ENCODE measurements around the gene CTNNB1.

Gene CTNNB1

DNA sequence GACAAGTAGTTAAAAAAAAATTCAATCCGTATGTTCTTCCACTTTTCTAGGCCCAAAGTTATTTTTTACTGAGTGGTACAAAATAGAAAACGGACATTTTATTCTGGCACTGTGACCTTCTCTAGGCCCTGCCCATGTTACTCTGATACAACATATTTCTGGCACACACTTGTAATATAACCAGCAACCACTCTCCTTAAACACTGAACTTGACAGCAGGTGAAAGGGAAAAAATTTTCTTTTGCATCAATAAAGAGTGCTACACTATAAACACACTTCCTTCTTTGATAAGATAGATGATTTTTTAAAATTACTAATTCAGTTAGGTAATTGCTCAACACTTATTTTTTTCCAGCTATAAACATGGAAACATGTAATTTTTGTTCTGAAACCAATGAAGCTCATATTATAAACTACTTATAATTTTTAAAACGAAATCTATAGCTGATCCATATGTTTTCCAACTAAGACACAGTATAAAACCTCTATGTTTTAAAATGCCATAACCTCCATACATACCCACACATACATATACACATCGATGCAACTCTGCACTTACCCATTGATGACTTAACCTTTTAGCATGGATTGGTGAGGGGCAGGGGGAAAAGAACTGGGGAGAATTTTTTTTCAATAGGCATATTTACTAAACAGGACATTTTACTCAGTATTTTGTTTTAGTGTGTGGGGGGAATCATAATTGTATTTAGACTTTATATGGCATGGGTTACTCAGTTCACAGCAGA is 5.3 kb upstream of the CTNNB1 start:
- DNase-seq: no peak

DNA sequence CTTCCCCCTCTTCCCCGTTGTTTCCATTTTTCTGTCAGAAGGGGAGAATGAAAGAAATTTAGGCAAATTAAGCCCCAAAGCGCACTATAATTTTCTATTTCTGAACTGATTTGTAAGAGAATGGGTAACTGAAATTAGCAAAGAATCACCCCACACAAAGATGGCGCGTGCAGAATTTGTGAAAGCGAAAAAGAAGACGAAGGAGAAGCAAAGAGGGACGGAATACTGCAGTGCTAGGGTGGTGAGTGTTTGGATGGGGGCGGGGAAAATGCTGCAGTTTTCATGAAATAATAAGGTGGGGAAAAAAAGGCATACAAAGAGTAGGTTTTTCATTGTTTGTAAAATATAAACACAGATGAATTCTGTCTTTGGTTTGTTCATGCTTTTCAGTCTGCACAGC is 4.6 kb upstream of the CTNNB1 start:
- no peak for DNase-seq

DNA sequence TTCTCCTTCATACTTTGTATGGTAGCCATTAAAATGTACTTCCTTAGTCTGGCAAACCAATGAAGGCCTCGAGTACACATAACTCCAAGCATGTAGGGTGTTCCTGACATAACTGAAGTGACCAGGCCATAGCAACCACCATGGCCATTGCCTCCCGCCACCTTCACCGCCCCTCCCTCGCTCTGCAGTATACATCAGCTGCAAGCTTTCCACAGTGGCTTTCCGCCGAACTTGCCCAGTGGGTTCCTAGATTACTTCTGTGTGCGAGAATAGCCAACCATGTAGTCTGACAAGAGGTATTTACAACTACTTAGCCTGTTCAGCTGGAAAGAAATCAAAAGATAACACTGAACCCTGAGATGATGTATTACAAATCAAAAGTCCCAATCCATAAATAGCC is 3.4 kb upstream of the CTNNB1 start:
- no peak for DNase-seq

DNA sequence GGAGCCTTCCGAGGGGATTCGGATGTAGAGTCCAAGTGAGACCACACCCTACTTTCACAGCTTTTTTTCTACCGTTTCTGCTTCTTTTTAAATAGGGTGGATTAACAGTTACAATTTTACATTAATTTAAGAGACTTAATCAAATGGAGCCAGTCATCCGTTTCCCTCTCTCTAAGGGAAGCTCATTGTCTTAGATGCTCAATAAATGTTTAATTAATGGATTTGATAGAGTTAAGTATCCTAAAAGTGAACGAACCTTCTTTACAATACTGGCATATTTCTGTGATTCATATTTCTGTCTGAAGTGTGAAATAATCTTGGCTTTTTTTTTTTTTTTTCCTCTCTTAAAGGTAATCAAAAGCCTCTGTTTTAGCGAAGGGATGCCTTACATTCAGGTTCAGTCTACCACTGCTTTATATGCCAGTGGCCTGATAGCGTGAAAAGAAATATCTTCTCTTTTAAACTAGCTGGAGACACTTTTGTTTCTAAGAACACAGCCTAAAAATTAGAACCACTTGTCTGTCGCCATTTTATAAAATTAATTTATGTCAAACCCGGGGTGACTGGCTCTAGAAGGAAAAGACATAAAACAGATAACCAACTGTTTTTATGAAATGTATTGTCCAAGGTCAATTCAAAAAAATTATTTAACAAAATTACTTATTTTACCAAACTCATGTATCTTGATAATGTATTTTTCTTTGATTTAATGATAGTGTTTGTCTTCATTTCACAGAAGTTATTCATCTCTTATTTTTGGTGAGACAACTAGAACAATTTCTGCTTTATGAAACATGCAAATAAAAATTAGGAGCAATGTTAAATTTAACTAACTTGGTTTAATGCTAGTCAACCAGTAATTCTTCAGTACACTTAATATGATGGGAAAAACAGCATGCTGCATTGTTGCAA is 2.5 kb upstream of the CTNNB1 start:
- no peak for DNase-seq

DNA sequence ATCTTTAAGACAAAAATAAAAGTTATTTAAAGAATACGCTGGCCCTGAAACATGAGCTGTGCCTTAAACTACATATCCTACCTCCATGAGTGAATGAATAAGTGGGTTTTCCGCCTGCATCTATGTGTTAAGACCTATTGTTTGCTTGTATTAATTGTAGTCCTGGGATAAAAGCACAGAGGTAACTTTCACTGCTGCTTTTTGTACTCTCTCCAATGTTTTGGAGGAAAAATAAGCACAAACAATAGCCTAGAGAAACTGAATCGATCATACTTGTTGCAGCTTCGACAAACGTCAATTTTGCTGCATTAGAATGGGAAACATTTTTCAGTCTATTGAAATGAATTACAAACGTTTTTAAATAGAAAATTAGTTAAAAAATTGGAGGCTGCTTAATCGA is 1.3 kb upstream of the CTNNB1 start:
- DNase-seq: no peak

DNA sequence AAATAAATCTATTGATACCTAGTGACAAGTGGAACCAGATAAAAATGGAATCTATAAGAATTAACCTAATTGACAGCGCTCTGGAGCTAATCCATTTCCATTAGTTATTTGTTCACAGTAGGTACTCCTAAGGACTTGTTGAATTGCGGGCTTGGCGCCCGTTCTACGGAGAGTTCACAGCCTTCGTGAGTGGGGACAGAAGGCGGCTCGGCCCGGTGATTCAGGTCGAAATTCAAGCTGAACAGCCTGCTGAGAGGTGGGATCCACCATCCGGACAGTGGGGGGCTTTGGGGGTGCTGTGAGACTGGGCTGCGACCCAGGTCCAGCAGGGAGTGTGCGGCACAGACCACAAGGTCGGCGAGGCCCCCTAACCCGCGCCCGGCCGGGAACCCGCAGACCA is 779 bp upstream of the CTNNB1 start:
- peak; percentile 8 for DNase-seq

DNA sequence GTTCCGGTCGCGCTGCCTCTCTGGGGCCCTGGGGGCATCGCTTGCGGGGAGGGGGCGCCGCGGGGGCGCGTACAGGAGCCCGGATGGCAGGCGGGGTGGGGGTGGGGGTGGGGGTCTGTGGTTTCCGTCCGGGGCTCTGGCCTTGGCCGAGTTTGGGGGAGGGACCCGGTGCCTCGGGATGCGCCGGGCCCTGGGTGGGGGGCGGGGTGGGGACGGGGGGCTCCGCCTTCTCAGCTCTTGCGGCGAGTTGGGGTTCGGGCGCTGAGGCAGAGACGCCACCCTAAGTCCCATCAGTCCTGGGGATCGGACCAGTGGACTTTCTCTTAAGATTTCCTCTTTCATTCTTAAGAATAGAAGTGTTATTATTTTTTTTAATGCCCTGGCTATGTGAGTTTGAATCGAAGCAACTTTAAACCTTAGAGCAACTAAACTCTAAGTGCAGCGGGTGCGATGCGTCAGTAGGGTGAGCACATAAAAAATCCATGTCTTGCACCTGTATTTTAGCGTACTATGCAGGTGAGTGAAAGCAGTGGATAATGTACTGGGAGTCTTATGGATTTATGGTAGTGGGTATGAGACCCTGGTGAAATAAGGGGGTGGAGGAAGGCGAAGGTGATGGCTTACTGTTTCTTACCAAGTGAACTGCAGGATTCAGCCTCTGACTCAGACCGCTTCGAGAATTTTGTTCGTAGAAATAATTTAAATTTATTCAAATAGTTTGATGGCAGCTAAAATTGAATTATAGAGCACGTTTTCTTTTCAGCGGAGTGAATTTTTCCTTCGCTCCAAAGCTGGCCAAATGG is 762 bp downstream of the CTNNB1 start:
- peak; percentile 28 for DNase-seq

DNA sequence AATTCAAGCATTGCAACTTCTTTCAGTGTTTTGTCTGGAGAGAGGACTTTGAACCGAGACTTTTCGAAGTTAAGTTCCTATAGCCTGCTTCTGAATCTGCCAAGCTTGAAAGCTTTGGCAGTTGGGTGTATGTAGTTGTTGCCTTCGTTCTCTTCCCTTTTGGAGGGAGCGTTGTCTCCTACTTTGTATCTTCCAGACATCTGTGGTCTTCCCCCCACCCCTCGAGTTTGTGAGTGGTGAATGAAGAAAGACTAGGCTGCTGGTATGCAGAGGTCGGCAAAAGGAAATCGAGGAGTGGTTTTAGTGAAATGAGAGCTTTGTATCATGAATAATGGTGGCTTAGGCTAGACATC is 1.3 kb downstream of the CTNNB1 start:
- DNase-seq: peak; percentile 26

DNA sequence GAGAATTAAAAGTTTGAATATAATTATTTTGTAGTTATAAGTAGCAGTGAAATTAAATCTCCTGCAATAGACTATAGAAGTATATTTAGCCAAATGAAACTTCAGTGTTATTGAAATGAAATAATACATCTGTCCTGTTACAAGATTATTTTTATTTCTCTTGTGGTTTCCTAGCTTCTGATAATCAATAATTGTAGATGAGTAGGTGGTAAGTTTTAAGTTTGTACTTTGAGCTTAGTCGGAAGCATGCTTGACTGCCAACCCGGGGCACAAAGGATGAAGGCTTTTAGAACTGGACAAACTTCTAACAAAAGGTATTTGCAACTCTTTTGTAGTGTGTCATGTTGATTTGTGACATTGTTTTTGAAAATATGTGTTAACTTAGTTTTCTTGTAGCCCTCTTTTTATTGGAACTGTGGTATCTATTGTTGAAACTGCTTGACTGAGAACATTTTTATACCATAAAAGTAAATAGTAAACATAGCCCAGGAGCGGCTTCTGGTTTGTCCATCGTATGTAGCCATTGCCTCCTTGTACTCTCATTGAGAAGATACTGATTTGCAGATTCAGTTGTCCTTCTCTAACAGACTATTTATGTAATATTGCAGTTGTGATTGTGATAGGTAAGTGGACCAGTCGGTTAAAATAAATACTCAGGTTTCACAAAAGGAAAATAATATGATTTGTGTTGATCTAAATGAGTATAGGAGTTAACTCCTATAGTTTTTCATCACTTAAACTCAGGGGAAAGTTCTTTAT is 2.9 kb downstream of the CTNNB1 start:
- no peak for DNase-seq

DNA sequence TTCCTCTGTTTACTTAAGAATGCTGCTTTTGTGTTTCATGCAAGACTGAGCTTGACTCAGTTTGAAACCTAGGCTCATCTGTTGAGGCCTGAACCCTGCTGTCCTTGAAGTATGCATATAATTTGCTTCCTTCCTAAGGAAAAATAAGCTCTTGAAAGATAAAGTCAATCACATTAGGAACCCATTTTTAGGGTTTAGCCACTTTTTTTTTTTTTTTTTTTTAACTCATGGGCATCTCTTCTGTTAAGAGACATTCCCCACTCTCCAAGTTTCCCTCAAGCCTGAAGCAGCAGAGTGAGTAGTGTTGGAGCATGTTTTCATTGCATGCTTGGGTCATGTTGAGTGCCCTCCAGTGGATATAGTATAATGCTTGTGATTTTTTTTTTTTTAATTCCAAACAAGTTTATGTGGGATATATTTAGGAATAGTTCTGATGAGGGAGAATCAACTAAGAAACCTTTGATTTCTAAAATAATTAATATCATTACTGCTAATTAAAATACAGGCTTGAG is 3.6 kb downstream of the CTNNB1 start:
- DNase-seq: no peak

DNA sequence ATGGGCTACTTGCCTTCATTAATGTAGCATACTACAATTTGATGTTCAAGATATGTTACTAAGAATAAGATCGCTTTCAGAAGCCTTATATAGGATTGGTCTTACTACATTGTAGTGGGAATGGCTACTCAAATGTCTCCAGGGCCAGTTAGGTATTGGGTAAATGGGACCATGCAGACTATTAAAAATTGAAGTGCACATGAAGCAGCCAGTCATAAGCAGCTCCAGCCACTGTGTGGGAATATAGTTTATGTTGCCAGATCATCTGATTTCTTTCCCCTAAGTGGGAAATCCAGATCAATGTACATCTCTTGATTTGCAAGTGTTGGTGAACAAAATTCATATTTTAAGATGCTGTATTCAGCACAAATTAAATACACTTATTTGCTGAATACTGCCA is 5.1 kb downstream of the CTNNB1 start:
- DNase-seq: no peak

DNA sequence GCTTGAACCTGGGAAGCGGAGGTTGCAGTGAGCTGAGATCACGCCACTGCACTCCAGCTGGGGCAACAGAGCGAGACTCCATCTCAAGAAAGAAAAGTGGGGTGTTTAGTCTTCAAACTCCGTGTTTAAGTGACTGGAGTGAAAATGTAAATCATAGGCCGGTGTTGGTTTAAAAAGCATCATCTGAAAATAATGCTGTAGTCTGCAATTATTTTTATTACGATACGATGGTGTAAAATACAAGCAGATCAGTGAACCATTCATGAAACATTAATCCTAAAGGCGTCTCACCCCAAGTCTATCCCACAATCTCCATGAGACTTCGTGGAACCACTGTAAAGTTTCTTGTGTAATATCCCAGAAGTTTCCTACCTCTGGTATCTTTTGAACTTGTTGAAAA is 6.3 kb downstream of the CTNNB1 start:
- DNase-seq: no peak

DNA sequence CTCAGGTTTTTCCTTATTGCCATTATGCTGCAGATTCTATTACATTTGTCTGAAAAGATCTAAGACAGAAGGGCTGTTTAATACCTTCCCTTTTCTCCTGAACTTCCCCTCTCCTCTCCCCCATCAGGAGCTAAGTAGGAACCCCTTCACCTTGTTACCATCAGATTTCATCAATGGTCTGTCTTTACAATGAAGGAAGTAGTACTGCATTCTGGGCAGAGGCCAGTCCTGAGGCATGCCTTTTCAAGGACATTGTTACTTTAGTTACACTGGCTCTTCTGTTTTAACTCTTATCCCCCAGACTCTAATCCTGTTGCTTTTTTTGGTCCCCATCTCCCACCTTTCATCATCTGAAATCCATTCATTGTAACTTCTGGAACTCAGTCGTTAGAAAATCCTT is 8.1 kb downstream of the CTNNB1 start:
- no peak for DNase-seq

DNA sequence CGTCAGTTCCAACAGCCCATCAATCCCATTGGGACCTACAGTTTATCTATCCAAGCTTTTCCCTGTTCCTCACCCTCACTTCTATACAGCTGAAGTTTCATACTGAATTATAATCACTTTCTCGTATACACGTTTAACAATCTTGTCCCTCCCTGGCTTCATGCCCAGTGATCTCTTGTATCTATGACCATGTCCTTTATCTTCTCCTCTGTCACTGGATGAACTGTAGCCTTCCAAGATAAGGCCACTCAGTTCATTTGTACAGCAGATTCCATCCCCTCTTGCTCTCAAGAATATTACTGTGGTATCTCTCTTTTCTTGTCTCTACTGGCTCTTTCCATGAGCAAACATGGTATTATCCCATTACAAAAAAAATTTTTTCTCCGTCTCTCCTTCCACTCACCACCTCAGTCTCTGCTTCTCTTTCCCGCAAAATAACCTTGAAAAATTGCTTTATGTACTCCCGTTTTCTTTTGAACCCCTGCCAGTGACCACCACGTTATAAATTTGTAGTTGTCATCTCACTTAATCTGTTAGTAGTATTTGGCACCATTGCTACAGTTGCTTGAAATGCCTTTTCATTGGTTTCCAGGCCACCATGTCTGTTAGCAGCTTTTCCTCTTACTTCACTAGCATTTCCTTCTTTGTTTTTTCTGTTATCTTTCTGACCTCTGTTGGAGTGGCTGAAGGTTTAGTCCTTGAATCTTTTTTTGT is 9.4 kb downstream of the CTNNB1 start:
- no peak for DNase-seq

DNA sequence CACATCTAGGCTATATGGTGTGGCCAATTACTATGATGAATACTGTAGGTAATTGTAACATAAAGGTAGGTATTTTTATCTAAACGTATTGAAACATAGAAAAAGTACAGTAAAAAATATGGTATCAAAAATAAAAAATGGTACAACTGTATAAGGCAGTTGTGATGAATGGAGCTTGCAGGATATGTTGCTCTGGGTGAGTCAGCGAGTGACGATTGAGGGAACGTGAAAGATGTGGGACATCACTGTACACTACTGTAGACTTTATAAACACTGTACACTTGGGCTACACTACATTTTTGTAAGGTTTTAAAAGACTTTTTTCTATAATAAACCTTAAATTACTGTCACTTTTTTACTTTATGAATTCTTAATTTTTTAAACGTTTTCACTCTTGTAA is 10.3 kb downstream of the CTNNB1 start:
- no peak for DNase-seq

DNA sequence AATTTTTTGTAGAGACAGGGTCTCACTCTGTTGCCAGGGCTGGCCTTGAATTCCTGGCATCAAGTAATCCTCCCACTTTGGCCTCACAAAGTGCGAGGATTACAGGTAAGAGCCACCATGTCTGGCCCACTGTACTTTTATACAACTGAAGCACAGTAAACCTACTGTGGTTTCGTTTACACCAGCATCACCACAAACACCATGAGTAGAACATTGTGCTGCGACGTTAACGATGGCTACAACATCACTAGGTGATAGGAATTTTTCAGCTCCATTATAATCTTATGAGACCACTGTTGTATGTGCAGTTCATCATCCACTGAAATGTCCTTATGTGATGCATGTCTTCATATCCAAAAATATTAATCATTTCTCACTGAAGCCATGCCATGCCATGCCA is 11.7 kb downstream of the CTNNB1 start:
- DNase-seq: no peak

DNA sequence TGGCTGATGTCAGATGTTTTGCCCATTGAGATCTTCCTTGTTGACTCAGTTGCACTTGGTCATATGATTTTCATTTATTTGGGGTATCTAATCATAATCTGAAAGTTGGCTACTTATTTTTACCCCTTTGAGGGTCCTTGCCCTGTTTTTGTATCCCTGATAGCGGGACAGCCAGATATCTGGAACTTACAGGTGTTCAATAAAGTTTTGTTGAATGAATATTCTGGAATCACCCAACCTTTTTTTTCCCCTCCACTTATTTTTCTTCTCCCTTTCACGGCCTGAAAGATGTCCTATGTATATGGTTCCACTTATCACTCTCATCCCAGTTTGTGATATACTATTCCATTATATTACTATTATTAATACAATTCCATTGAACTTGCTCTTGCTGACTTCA is 12.8 kb downstream of the CTNNB1 start:
- no peak for DNase-seq

DNA sequence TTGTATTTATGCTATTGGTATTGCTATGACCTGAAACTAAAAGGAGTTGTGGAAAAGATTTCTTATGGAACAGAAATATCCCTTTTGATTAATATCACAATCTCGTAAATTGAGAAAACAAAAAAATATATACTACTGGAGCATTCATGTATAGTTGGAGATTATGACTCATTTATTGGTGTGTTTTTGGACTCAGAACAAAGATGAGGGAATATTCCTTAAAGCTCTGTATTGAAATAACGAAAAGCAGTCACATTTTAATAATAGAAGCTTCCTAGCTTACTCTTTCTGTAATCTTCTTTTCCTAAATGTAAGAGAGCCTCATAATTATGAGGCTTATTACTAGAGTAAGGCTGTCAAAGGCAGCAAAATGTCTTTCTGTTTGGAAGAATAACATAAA is 14.3 kb downstream of the CTNNB1 start:
- DNase-seq: no peak

DNA sequence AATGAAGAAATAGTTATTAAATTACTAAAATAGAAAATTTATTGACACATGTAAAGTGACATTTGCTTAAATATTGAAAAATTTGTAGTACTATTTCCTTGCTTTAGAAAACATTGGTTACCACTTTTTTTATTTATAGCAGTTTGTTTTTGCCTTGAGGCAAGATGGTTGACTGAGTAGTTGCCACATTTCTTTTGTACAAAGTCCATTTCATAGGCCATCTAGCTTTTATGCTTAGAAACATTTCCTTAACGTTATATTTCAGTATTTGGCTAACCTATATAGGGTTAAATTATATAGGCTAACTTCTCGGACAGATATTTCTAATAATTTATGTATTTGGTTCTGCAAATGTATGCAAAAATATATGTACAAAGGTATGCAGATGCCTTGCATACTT is 17.1 kb downstream of the CTNNB1 start:
- DNase-seq: no peak

DNA sequence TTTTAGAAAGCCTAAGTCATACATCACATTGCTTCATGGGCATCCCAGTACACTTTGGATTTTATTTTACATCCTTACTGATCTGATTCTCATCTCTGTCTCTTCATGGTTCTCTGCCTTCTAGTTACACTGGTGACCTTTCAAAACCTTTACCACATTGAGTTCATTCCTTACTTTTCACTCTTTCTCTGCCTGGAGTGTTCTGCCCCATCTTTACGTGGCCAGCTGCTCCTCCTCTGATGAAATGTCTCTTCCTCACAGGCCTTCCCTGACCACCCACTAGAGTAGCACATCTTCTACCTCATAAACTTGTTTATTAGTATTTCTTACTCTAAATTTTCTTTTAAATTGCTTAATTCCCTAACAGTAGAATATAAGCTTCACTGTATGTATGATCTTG is 17.7 kb downstream of the CTNNB1 start:
- DNase-seq: no peak

DNA sequence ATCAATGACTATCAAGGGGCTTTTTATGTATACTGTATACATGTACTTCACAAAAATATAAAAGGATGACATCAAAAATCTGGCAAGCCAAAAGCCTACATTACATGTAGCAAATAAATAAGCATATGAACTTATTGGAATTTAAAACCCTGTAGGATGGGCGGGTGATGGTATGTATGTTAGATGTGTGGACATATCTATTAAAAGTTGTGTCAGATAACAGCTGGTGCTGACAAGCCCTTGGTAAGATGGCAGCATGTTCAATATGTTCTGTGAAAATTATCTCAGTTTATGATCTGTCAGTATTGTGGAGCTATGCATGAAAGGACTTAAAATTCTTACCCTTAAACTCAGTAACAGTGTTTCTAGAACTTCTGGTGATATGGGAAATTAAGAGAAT is 20.1 kb downstream of the CTNNB1 start:
- no peak for DNase-seq
